Measurements from ENCODE around the gene ETFA.

ETFA gene

DNA sequence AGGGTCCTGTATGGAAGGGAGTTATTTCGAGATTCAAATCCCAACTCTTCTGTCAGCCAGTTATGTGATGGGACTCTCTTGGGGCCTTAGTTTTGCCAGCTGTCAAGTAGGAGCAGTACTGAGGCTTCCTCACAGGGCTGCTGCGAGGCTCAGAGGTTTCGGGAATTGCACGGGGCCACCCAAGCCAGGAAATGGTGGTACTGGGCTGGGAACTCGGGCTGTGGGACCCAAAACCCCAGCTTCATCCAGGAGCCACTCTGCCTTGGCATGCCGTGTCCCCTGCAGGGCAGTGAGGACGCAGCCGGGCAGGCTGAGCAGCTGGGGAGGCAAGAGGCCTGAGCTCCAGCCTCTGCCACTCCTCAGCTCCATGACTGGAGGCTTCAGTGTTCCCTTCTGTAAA, 118.6 kb downstream of the ETFA start:
- DNase-seq = no peak

DNA sequence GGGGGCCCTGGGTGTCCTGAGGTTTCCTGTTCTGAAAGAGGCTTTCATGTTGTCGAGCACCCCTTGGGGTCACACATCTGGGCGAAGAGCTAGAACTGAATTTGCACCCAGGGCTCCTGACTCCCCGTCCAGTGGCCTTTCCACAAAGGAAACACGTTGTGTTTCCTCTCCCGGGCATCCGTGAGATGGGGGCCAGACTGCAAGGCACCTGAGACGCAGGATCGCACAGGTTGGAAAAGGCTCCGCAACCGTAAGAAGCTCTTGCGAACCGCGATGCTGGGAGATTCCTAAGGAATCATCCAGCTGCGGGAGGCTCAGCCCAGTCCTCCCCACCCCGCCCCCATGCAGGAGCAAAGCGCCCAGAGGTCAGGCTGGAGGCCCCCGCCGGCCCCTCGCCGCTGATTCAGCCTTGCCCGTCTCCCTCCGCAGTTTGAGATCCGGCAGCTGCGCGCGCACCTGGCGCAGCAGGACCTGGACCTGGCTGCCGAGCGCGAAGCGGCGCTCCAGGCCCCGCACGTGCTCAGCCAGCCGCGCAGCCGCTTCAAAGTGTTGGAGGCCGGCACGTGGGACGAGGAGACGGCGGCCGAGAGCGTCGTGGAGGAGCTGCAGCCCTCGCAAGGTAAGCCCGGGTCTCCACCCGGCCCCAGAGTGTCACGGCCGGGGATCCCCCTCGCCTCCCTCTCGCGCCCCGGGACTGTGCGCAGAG, 119.6 kb downstream of the ETFA start:
- no peak for DNase-seq

DNA sequence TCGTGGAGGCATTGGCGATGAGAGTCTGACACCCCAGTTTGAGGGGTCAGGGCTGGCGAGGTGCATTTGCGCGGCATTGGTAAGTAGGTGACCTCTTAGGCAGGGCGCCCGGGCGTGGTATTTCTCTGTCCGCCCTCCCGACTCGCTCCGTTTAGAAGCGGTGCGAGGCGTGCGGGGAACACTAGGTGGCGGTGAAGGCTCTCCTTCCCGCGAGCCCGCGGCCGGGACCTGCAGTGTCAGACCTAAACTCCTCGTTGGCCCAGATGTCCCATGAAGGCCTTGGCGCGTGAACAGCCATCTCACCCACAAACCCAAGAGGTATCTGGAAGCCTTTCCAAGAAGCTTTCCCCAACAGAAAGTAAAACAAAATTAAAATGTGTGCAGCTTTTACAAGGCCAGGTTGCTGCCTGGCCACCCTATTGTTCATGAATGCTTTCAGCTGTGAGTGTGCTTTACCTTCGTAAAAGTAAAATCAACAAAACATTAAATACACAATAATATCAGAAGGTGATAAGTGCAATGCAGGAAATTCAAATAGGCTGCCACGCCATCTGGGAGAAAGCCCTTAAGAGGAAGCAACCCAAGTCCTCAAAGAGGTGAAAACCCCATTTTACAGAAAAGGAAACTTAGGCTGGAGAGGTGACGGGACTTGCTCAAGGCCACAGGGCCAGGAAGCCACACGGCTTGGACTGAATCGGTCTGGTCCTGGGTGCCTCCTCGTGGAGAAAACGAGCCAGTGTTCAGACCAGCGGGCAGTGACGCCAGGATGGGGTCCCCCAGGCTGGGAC, 120.3 kb downstream of the ETFA start:
- peak; percentile 76 for DNase-seq

DNA sequence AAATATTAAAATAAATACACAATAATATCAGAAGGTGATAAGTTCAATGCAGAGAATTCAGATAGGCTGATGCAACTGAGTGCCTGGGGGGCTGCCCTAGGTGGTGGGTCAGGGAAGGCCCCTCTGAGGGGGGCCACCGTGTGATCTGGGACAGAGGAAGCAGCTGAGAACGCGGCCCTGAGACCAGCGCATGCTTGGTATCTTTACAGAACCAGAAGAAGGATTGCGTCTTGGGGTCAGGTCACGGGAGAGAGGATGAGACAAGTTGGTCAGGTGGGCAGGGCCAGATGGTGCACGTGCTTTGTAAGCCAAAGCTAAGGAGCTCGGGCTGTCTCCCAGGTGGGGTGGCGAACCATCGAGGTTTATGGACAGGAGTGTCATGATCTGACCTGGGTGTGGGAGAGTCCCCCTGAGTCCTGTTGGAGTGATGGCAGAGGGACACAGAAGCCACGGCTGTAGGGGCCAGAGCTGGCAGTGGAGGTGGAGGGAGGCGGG, 121.2 kb downstream of the ETFA start:
- DNase-seq = no peak

DNA sequence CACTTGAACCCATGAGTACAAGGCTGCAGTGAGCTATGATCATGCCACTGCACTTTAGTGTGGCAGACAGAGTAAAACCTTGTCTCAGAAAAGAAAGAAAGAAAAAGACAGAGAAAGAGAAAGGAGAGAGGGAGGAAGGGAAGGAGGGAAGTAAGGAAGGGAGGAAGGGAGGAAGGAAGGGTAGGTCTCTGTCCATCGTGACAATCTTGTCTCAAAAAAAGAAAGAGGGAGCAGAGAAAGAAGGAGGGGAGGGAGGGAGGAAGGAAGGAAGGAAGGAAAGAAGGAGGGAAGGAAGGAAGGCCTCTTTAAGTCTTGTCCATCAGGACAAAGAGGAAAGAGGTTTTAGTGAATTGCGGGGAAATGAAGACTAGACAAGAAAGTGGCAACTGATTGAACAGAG, 122.2 kb downstream of the ETFA start:
- DNase-seq = no peak

DNA sequence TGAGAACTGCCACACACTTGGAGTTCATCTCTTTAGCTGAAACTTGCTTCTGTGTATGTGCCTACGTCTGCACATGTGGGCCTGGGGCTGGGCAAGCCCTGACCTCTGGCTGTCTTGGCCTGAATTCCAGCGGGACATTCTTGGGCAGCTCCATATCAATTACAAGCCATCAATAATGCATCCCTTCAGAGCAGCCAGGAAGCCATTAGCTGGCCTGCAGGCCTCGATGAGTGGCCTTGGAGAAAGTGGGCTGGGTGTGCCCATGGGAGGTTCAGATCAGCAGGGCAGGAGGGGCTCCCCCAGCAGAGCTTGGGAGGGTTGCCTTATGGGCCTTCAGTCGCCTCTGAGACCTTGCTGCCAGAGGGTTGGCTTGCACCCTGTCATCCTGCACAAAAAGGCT, 124.1 kb downstream of the ETFA start:
- no peak for DNase-seq

DNA sequence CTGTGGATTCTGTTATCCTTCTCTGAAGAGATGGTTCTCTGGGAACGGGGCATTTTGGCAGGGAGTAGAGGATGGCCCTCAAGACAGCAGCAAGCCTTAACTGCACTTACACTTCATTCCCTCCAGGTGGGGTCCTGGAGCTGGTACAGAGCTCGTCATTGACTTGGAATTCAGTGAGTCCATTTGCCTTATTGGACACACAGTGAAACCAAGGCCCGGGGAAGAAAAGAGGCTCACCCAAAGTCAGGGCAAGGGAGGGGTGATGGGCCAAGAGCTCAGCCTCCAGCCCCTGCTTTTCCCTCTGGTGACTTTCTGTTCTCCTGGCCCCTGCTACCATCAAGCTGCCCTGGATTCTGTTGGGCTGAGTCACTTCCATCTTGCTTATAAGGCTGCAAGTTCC, 125.6 kb downstream of the ETFA start:
- no peak for DNase-seq

DNA sequence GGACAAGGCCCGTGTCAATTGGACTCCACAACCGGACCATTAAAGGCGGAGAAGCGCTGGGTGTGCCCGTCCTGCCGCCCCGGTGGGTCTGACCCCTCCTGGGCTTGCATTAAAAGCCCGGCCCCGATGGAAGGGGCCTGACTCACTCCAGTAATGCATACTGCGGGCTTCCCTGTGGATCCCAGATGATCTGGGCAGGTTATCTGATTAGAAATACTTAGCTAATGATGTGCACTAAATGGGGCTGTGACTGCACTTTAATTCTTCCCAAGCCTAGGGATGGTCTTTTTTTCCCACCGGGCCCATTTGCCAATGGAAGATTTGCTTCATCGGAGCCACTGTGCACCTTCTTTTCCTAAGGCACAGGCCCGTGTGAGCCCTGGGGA, 126.6 kb downstream of the ETFA start:
- DNase-seq = no peak

DNA sequence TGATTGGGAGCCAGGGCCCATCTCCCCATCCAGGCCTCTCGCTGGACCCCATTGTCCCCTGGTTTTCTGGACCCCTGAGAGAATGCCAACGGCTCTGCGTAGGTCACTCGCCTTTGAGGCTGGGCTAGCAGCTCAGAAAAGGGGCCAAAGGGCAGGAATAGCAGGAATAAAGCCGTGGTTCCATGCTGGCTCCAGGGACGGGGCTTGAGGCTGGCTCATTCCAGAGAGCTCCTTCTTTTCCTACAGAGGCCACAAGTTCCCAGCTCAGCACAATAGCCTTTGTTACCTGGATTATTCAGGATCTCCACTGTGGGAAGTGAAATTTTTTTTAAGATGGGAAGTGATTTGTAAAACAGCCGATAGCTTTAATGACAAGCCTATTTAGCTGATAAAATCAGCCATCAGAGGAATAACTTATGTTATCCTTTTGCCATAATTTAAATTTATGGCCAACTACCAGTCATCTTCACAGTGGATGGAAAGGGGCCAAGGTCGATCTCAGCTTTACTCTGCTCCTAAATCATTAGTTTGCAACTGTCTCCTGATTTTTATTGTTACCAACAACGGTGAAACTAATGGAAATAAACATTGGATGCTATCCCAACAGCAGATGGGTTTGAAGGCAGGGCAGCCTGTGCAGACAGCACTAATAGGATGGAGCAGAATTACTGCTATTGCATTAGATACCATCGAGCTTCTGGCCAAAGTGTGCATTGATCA, 127.2 kb downstream of the ETFA start:
- no peak for DNase-seq

DNA sequence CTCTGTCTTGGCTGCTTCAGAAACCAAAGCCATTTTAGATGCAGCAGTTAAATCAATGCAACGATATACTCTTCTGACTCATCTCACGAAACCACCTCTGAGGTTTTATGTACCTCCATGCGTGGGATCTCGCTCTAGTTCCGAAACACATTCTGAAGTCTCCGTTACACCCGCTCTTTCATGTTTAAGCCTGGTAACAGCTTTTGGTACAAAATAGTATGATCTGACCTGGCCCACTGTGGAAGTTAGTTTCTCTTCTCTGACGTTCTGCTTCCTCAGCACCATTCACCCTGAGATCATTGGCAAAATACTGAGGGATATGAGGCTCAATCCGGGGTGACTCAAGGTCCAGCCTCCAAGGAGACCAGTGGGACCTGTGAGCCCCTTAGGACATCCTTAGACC, 129.6 kb downstream of the ETFA start:
- no peak for DNase-seq

DNA sequence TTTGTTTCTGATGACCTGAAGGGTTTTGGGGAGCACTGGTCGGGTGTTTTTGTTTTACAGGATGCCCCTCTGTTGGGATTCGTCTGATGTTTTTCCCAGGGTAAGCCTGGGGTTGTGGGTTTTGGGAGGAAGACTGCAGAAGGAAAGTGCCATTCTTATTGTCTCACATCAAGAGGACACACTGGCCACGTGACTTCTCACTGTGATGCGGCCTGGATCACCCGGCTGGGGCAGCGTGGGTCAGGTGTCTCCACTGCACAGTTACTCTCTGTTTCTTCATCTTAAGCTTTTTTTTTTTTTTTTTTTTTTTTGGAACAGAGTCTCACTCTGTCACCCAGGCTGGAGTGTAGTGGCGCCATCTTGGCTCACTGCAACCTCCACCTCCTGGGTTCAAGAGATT, 130.9 kb downstream of the ETFA start:
- no peak for DNase-seq

DNA sequence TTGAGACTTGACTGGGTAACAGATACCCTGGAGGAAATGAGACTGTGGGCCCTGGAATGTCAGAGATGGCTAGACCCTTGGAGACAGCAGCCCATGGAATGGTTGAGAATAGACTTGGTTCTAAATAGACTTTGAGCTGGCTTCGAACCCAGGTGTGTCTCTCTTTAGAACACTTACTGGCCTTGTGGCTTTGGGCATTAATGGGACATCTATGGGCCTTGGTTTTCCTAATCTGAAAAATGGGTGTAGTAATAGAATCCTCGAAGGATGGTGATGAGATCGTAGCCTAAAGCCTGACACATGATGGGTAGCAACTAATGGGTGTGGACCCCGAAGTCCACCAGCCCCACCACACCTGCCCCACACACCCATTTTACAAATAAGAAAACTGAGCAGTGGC, 132.2 kb downstream of the ETFA start:
- DNase-seq = no peak

DNA sequence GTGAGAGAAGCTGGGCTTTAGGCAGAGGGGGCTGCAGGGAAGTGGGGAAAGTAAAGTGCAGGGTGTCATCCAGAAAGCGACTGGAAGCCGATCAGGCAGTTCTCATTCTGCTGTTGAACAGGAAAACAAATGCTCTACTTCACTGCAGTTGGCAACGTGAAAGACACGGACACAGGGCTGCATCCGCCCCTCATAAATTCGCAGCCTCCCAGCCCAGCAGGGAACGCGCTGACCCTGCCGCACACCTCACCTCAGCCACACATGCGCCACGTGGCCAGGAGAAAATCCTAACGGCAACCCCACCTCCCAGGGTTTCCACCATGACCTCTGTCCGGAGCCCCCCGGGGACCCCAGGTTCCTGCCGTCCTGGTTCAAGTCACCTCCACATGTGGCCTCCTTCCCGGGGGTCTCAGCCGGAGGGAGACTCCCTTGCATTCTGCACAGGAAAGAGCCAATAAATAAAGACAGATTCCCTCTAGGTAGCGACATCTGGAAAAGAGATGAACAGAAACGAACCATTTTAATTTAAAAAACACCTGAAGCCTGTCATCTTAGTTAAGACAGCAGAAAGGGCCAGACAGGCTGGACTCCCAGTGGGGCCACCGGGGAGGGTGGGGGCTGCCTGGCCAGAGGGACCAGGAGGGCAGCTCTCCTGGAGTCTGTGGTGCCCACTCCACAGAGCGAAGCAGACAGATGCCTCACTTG, 132.8 kb downstream of the ETFA start:
- DNase-seq = no peak

DNA sequence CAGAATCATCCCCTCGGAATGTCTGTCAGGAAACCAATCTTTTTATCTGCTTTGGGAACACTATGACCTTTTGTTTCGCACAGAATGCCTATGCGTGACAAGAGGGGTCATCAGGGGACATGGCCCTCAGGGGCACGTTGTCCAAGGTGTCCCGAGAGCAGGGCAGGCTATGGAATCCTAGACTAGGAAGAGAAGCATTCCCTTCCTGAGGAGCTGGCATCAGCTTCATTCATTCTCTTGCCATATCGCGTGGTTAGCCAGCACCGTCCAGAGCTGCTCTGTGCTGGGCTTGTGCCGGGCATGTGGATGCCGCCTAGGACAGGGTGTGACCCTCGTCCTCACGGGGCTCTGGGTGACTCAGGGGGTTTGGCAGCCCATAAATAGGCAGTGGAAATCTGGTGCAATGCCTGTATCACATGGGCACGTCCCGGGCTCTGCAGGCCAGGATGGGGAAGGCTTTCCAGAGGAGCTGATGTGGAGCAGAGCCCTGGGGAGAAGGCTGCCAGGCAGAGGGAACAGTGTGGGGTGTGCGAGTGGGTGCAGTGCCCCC, 133.7 kb downstream of the ETFA start:
- no peak for DNase-seq

DNA sequence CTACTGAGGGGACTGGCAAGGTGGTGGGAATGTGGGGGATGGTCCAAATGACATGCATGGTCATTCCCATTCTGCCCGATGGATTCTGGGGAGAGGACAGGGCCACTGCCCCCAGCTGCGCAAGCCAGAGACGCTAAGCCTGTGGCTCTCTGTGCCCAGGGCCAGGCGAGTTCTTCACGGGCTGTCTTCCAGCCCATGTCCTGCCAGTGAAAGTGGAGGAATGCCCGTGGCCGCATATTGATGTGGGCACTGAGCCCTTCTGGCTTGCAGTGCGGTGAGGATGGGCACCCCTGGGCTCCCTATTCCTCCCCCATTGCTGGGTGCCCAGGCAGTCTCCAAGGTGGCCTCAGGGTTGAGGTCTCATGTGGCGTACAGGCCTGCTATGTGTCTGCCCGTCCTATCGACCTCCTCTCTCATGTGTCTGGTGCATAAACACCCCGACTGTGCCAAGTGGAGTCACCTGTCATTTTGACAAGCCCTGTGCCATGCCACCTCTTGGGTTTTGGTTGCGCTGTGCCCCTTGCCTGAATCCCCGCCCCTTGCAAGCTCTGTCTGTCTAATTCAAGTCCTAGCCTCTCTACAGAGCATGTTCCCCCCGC, 134.7 kb downstream of the ETFA start:
- no peak for DNase-seq

DNA sequence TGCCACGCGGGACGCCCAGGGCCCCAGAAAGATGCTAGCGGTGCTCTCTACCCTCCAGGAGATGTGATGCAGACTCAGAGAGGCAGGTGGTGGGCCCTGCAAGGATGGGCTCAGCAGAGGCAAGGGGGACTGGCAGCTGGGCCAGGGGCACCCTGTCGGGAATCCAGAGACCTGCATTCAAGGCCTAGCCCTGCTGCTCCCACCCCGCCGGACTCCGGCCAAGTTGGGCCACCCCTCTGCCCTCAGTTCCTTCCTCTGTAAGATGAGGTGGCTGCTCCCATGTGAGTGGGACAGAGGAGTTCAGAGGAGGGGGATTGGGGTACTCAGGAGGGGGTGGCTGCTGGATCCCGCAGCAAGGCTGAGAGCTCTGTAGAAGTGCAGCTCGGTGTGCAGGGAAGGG, 135.2 kb downstream of the ETFA start:
- no peak for DNase-seq

DNA sequence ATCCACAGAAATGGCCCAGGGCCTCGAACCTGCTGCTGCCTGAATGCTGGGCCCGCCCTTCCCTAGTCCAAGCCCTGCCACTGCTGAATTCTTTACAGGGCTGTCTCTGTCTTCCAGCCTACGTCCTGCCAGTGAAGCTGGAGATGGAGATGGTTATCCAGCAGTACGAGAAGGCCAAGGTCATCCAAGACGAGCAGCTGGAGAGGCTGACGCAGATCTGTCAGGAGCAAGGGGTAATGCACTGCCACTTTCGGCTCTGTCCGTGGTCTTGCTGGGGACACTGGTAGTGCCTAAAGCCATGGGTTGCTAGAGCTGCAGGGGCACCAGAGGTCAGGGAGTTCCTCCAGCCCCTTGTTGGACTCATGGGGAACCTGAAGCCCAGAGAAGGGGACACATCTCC, 135.8 kb downstream of the ETFA start:
- no peak for DNase-seq

DNA sequence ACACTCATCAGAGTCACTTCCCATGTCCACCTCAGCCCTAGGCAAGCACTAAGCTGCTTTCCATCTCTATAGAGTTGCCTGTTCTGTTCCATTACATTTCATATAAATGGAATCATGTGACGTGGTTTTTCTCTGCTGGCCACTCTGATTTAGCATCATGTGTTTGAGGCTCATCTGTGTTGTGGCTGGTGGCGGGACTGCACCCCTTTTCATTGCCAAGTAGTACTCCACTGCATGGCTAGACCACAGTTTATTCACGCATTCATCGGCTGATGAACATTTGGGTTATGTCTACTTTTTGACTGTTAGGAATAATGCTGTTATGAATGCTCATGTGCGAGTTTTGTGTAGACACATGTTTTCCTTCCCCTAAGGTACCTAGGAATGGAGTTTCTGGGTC, 136.6 kb downstream of the ETFA start:
- no peak for DNase-seq

DNA sequence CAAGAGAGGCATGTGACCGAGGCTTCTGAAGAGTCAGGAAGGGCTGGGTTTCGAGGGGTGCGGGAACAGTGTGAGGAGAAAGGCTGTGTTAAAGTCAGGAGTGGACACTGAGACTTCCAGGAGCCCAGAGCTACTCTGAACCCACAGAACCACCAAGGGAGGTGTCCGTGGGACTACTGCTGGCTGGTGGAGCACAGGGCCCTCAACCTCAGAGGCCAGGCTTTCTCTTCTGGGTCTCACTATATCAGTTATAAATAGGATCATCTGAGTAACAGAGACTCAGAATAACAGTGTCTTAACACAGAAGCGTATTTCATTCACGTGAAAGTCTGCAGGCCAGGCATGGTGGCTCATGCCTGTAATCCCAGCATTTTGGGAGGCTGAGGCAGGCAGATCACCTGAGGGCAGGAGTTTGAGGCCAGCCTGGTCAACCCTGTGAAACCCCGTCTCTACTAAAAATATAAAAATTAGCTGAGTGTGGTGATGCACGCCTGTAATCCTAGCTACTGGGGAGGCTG, 137.9 kb downstream of the ETFA start:
- no peak for DNase-seq

DNA sequence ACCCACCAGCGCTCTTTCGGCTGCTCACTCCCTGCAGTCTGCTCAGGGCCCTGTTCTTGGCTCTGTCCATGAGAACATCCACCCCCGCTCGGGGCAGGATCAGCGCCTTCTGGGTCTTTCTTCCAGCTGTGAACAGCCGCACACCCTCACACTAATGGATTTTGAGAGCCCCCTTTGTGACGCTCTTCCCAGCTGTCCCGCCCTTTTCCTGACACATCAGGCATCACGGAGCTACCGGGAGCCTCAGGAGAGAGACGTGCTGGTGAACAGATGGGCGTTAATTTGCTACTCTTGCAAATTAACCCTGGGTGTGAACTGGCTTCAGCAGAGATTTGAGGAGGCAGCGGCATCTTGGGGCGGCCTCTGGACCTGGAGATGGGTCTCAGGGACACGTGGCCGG, 138.5 kb downstream of the ETFA start:
- DNase-seq = no peak

DNA sequence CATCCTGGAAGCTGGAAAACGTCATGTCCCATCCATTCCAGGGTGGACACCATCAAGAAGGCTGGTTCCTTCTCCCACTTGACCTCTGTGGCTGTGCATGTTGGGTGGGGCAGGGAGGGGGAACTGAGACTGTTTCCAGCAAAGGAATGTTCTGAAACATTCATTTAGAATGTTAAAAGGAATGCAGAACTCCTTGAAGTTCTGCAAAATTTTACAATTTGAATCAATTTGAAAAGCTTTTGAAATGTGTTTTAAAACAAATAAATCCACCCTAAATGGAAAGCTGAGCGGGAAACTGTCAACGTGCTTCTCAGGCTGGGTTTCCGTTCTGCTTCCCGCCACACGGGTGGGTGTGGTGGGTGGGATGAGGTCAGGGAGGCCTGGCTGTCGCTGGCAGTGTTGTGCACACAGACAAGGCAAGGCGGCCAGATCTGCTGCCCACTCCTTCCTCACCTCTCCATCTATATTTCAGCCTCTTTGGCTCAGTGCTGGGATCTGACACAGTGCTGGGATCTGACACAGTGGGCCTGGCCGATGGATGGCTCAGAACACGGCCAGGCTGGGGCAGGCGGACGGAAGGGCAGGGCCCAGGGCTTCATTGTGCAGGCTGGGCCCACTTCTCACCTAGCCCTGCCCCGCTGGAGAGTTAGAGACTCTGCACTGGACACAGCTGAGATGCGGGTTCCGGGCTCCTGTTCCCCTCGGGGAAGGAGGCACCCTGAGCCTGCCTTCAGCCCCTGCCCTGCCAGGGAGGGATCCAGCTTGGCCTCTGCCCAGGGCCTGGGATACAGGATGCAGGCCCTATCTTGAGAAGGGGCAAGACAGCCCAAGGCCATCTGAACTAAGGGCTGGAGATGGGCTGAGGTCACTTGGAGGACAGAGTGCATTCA, 141.1 kb downstream of the ETFA start:
- no peak for DNase-seq

Data from activated CD4-positive, CD25-positive, alpha-beta regulatory T cell treated with anti-CD3 and anti-CD28 coated beads, Interleukin-2, amount 50 U/mL, for 72 hours (primary cell).